ENCODE results near the gene FEM1B.
"Not testable (repeated sequence)": the region's sequence is repeated elsewhere in the genome, so short reads cannot be mapped to it uniquely, and the experiment has no call there.

Gene FEM1B

DNA sequence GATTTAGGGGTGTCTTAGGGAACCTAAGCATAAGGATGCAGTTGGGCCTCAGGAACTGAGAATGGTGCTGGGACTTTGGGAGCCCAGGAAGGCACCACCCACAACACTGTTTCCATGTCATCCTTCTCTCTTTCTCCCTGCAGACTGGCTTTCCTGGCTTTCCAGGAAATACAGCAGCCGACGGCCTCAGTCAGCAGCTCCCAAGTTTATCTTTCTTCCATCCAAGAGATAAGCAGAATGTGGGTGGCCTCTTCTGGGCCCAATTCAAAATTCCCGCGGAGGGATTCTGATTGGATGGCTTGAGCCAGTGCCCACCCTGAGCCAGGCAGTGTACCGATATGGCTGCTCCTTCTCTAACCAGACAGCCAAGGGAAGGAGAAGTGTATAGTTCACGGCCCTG is 43.5 kb upstream of the FEM1B start:
- Histone ChIP-seq H3K9me3 (ENCODE audit: control insufficient read depth in 1 of 2, low read length in 2 of 2) (no peaks in the 10 kb centered on the region), H3K4me3 (ENCODE audit: low read depth in 1 of 2, low read length in 2 of 2) (no peak overlapping the region), H3K27me3 (ENCODE audit: control insufficient read depth in 1 of 2, insufficient read depth in 2 of 2, low read length in 2 of 2) (no peaks in the 10 kb centered on the region), H3K36me3 (ENCODE audit: control insufficient read depth in 1 of 2, insufficient read depth in 2 of 2, low read length in 2 of 2) (no peaks in the 10 kb centered on the region), H3K9ac (ENCODE audit: low read depth in 1 of 2, low read length in 2 of 2) (peak overlapping the region in 1 of 2 donors; percentile 19), H3K4me1 (ENCODE audit: control insufficient read depth in 1 of 2, insufficient read depth in 2 of 2, low read length in 2 of 2) (peaks cover 11 to 14% of the 10 kb centered on the region in 2 donors), H3K27ac (ENCODE audit: low read depth, low read length) (no peak overlapping the region)

DNA sequence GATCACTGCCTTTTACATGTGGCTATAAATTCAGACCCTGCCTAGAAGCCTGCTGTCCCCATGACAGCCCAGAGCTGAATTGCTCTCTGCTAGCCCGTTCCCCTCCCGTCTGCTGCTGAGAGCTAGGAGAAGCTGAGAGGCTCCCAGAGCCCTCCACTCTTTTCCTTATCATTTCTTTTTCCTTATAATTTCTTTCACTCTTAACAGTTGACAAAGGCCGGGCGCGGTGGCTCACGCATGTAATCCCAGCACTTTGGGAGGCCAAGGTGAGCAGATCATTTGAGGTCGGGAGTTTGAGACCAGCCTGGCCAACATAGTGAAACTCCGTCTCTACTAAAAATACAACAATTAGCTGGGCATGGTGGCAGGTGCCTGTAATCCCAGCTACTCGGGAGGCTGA is 43.0 kb upstream of the FEM1B start:
- H3K36me3 ChIP-seq (ENCODE audit: control insufficient read depth in 1 of 2, insufficient read depth in 2 of 2, low read length in 2 of 2); H3K27ac ChIP-seq (ENCODE audit: low read depth, low read length); H3K4me3 ChIP-seq (ENCODE audit: low read depth in 1 of 2, low read length in 2 of 2); H3K9me3 ChIP-seq (ENCODE audit: control insufficient read depth in 1 of 2, low read length in 2 of 2); H3K27me3 ChIP-seq (ENCODE audit: control insufficient read depth in 1 of 2, insufficient read depth in 2 of 2, low read length in 2 of 2); H3K9ac ChIP-seq (ENCODE audit: low read depth in 1 of 2, low read length in 2 of 2): not testable (repeated sequence)
- H3K4me1 ChIP-seq (ENCODE audit: control insufficient read depth in 1 of 2, insufficient read depth in 2 of 2, low read length in 2 of 2) = peaks cover 11 to 14% of the 10 kb centered on the region in 2 donors

DNA sequence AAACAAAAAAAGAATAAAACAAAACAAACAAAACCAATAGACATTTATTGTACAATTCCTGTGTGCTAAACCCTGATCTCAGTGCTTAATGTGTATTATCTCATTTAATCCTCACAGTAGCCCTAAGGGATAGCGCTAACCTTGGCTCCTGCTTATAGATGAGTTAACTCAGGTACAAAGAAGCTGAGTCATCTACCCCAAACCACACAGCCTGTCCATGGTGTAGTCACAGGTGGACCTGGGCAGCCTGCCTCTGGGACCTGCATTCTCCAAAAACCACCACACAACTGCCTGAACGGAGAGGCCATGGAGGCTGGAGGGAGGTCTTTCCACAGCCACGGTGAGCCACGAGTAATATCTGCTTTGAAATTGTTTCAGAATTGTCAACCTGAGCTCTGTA is 42.5 kb upstream of the FEM1B start:
- H3K4me3 ChIP-seq (ENCODE audit: low read depth in 1 of 2, low read length in 2 of 2) = no peak overlapping the region
- H3K9me3 ChIP-seq (ENCODE audit: control insufficient read depth in 1 of 2, low read length in 2 of 2) = no peaks in the 10 kb centered on the region
- H3K36me3 ChIP-seq (ENCODE audit: control insufficient read depth in 1 of 2, insufficient read depth in 2 of 2, low read length in 2 of 2) = no peaks in the 10 kb centered on the region
- no peaks in the 10 kb centered on the region for H3K27me3 ChIP-seq (ENCODE audit: control insufficient read depth in 1 of 2, insufficient read depth in 2 of 2, low read length in 2 of 2)
- H3K9ac ChIP-seq (ENCODE audit: low read depth in 1 of 2, low read length in 2 of 2) = no peak overlapping the region
- H3K4me1 ChIP-seq (ENCODE audit: control insufficient read depth in 1 of 2, insufficient read depth in 2 of 2, low read length in 2 of 2) = peaks cover 7 to 12% of the 10 kb centered on the region in 2 donors
- no peak overlapping the region for H3K27ac ChIP-seq (ENCODE audit: low read depth, low read length)

DNA sequence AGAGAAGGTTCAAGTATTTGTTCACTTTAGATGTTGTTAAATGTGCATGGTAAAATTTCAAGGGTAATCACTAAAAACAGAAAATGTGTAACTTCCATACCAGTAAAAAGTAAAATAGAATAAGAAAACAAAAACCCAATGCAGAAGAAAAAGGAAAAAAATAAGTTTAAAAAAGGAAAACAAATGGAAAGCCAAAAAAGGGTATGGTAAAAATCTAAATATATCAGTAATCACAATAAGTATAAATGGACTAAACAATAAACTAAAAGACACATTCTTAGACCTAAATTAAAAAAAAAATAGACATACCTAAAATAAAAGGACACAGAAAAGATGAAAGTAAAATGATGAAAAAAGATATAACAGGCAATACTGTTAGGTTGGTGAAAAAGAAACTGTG is 38.5 kb upstream of the FEM1B start:
- Histone ChIP-seq H3K9me3 (ENCODE audit: control insufficient read depth in 1 of 2, low read length in 2 of 2) (peaks cover 0 to under 1% of the 10 kb centered on the region in 2 donors), H3K36me3 (ENCODE audit: control insufficient read depth in 1 of 2, insufficient read depth in 2 of 2, low read length in 2 of 2) (no peaks in the 10 kb centered on the region), H3K27me3 (ENCODE audit: control insufficient read depth in 1 of 2, insufficient read depth in 2 of 2, low read length in 2 of 2) (no peaks in the 10 kb centered on the region), H3K4me3 (ENCODE audit: low read depth in 1 of 2, low read length in 2 of 2) (no peak overlapping the region), H3K4me1 (ENCODE audit: control insufficient read depth in 1 of 2, insufficient read depth in 2 of 2, low read length in 2 of 2) (peaks cover 0 to under 1% of the 10 kb centered on the region in 2 donors), H3K9ac (ENCODE audit: low read depth in 1 of 2, low read length in 2 of 2) (no peak overlapping the region), H3K27ac (ENCODE audit: low read depth, low read length) (no peak overlapping the region)

DNA sequence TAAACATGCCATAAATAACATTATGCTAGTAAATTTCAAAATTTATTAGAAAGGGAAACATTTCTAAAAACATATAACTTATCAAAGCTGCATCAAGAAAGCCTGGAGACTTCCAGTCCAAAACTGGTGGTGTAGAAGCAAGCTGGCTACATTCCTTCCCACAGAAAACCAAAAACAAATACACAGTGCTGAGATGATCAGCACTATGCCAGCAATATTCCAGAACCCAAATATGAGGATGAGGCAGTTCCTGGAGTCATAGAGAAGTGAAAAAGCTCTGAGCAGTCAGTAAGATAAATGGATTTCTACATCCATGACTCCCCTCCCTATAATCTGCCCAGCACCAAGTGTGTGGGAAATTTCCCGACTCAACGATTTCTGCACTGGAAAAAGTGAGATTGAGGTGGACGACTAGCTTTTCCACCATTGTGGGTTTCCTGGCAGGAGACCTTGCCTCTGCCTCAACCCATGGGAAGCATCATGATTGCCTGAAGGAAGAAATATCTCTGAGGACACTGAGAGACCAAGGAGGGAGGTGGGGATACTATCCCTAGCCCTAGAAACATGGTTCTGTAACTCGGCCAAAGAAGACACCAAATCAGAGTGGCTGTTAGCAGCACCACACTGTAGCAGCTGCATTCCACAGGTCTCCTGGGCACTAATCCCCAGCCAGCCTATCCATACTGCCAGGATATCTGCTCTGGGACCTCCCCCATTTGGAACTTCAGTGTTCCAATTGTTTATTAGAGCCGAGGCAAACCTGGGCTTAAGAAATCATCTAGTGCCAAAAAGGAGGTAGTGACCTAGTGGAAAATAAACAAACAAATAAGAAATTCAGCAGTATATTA is 36.2 kb upstream of the FEM1B start:
- H3K9ac ChIP-seq (ENCODE audit: low read depth in 1 of 2, low read length in 2 of 2) = no peak overlapping the region
- H3K4me1 ChIP-seq (ENCODE audit: control insufficient read depth in 1 of 2, insufficient read depth in 2 of 2, low read length in 2 of 2) = no peaks in the 10 kb centered on the region
- no peak overlapping the region for H3K4me3 ChIP-seq (ENCODE audit: low read depth in 1 of 2, low read length in 2 of 2)
- no peaks in the 10 kb centered on the region for H3K27me3 ChIP-seq (ENCODE audit: control insufficient read depth in 1 of 2, insufficient read depth in 2 of 2, low read length in 2 of 2)
- H3K36me3 ChIP-seq (ENCODE audit: control insufficient read depth in 1 of 2, insufficient read depth in 2 of 2, low read length in 2 of 2) = no peaks in the 10 kb centered on the region
- no peak overlapping the region for H3K27ac ChIP-seq (ENCODE audit: low read depth, low read length)
- peaks cover 0 to 9% of the 10 kb centered on the region in 2 donors for H3K9me3 ChIP-seq (ENCODE audit: control insufficient read depth in 1 of 2, low read length in 2 of 2)

DNA sequence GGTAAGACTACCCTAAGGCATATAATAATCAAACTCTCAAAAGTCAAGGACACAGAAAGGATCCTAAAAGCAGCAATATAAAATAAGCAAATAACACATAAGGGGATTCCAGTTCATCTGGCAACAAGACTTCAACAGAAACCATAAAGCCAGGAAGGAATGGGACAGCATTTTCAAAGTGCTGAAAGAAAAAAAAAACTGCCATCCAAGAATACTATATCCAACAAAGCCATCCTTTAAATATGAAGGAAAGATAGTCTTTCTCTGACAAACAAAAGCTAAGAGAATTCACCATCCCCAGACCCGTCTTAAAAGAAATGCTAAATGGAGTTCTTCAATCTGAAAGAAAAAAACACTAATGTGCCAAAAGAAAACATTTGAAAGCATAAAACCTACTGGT is 33.3 kb upstream of the FEM1B start:
- Histone ChIP-seq H3K9me3 (ENCODE audit: control insufficient read depth in 1 of 2, low read length in 2 of 2) (peaks cover 0 to 9% of the 10 kb centered on the region in 2 donors), H3K4me3 (ENCODE audit: low read depth in 1 of 2, low read length in 2 of 2) (no peak overlapping the region), H3K4me1 (ENCODE audit: control insufficient read depth in 1 of 2, insufficient read depth in 2 of 2, low read length in 2 of 2) (no peaks in the 10 kb centered on the region), H3K27me3 (ENCODE audit: control insufficient read depth in 1 of 2, insufficient read depth in 2 of 2, low read length in 2 of 2) (no peaks in the 10 kb centered on the region), H3K36me3 (ENCODE audit: control insufficient read depth in 1 of 2, insufficient read depth in 2 of 2, low read length in 2 of 2) (no peaks in the 10 kb centered on the region), H3K9ac (ENCODE audit: low read depth in 1 of 2, low read length in 2 of 2) (no peak overlapping the region), H3K27ac (ENCODE audit: low read depth, low read length) (no peak overlapping the region)

DNA sequence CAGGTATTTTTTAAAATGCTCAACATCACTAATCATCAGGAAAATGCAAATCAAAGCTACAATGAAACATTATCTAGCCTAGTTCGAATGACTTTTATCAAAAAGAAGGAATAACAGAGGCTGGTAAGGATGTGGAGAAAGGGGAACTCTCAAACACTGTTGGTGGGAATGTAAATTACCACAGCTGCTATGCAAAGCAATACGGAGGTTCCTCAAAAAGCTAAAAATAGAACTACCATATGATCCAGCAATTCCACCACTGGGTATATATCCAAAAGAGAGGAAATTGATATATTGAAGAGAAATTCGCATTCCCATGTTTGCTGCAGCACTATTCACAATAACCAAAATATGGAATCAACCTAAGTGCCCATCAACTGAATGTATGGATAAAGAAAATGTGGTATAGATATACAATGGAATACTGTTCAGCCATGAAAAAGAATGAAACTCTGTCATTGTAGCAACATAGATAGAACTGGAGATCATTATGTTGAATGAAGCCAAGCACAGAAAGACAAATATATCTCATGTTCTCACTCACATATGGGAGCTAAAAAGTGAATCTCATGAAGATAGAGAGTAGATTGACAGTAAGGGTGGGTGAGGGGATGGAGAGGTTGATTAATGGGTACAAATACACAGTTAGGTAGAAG is 28.4 kb upstream of the FEM1B start:
- H3K9ac ChIP-seq (ENCODE audit: low read depth in 1 of 2, low read length in 2 of 2) = no peak overlapping the region
- no peak overlapping the region for H3K27ac ChIP-seq (ENCODE audit: low read depth, low read length)
- peaks cover 0 to 6% of the 10 kb centered on the region in 2 donors for H3K9me3 ChIP-seq (ENCODE audit: control insufficient read depth in 1 of 2, low read length in 2 of 2)
- no peaks in the 10 kb centered on the region for H3K36me3 ChIP-seq (ENCODE audit: control insufficient read depth in 1 of 2, insufficient read depth in 2 of 2, low read length in 2 of 2)
- no peaks in the 10 kb centered on the region for H3K27me3 ChIP-seq (ENCODE audit: control insufficient read depth in 1 of 2, insufficient read depth in 2 of 2, low read length in 2 of 2)
- H3K4me3 ChIP-seq (ENCODE audit: low read depth in 1 of 2, low read length in 2 of 2) = no peak overlapping the region
- no peaks in the 10 kb centered on the region for H3K4me1 ChIP-seq (ENCODE audit: control insufficient read depth in 1 of 2, insufficient read depth in 2 of 2, low read length in 2 of 2)

DNA sequence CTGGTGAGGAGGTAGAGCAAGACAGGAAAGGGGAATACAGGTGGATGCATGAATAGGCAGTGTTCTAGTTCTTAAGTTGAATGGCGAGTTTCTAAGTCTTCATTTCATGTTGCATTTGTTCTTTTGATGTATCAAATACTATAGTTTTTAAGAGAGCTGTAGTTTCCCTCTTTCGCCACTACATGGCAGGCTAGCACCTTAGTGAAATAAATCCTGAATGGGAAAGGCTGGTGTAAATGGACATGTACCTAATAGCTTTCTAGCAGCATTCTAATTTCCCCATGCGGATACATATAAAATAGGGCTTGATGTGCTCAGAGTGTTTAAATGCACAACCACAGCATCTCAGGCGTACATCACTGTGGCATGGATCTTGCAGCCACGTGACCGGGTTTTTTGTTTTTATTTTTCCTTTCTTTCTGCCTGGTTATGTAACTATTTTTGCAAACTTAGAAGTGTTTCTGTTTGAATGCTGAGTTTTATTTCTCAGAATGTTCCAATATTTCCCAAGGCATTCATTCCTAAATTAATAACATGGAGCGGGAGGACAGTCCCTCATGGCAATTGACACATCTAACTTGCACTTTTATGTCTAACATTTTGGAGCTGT is 24.5 kb upstream of the FEM1B start:
- Histone ChIP-seq H3K27ac (ENCODE audit: low read depth, low read length) (no peak overlapping the region), H3K4me3 (ENCODE audit: low read depth in 1 of 2, low read length in 2 of 2) (no peak overlapping the region), H3K4me1 (ENCODE audit: control insufficient read depth in 1 of 2, insufficient read depth in 2 of 2, low read length in 2 of 2) (no peaks in the 10 kb centered on the region), H3K9me3 (ENCODE audit: control insufficient read depth in 1 of 2, low read length in 2 of 2) (no peaks in the 10 kb centered on the region), H3K9ac (ENCODE audit: low read depth in 1 of 2, low read length in 2 of 2) (no peak overlapping the region), H3K27me3 (ENCODE audit: control insufficient read depth in 1 of 2, insufficient read depth in 2 of 2, low read length in 2 of 2) (no peaks in the 10 kb centered on the region), H3K36me3 (ENCODE audit: control insufficient read depth in 1 of 2, insufficient read depth in 2 of 2, low read length in 2 of 2) (no peaks in the 10 kb centered on the region)

DNA sequence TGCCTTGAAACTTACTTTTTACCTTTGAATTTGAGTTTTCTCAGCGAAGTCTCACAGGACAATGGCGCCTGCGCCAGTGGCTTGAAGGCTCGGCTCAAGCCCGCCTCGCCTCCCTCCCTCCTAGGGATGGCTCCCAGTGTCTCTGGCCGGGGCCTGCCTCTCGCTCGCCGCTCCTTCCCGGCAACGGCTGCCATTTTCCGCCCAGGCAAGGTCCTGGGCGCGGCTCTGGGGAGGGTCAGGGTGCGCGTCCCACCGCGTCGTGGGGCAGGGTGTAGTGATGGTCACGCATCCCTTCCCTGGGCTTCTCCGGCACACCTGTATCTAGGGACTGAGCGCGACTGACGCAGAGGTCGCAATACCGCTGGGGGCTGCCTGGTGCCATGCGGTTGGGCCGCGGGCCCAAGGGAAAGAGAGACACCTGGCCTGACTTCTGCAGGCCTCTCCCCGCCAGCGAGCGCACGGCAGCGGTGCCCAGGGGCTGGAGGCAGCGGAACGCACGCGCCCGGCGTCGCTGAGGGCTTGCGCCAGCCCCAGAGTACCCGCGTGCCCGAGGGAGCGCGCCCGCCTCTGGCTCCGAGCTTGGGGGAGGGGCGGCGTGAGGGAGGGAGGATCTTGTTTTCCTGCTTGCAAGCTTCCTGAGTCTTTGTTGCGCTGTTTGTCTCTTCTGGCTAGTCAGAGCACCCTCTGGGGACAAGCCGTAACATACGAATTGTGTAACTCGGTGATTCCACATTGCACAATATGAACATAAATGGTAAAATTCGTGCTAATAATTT is 20.7 kb upstream of the FEM1B start:
- Histone ChIP-seq H3K4me3 (ENCODE audit: low read depth in 1 of 2, low read length in 2 of 2) (peak overlapping the region; percentile 76 to 77), H3K9me3 (ENCODE audit: control insufficient read depth in 1 of 2, low read length in 2 of 2) (no peaks in the 10 kb centered on the region), H3K27me3 (ENCODE audit: control insufficient read depth in 1 of 2, insufficient read depth in 2 of 2, low read length in 2 of 2) (no peaks in the 10 kb centered on the region), H3K27ac (ENCODE audit: low read depth, low read length) (peak overlapping the region; percentile 62), H3K36me3 (ENCODE audit: control insufficient read depth in 1 of 2, insufficient read depth in 2 of 2, low read length in 2 of 2) (no peaks in the 10 kb centered on the region), H3K9ac (ENCODE audit: low read depth in 1 of 2, low read length in 2 of 2) (peak overlapping the region; percentile 59), H3K4me1 (ENCODE audit: control insufficient read depth in 1 of 2, insufficient read depth in 2 of 2, low read length in 2 of 2) (no peaks in the 10 kb centered on the region)

DNA sequence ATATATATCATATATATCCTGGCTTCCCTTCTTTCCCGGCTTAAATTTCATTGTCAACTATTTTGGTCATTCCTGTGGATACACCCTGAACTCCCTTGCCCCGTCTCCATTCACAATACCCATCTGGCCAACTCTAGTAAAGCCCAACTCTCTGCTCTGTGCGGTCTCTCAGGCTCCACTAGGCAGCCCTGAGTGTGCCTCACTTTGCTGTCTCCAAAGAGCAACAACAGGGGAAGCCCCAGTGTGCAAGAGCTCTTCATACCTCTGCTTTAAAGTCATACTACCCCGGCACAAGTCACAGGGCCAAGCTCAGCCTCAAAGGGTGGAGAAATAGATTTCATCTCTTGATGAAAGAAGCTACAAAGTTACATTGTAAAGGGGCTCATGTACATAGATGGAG is 18.9 kb upstream of the FEM1B start:
- H3K9ac ChIP-seq (ENCODE audit: low read depth in 1 of 2, low read length in 2 of 2) = no peak overlapping the region
- no peaks in the 10 kb centered on the region for H3K4me1 ChIP-seq (ENCODE audit: control insufficient read depth in 1 of 2, insufficient read depth in 2 of 2, low read length in 2 of 2)
- H3K4me3 ChIP-seq (ENCODE audit: low read depth in 1 of 2, low read length in 2 of 2) = no peak overlapping the region
- H3K9me3 ChIP-seq (ENCODE audit: control insufficient read depth in 1 of 2, low read length in 2 of 2) = no peaks in the 10 kb centered on the region
- H3K27ac ChIP-seq (ENCODE audit: low read depth, low read length) = no peak overlapping the region
- H3K27me3 ChIP-seq (ENCODE audit: control insufficient read depth in 1 of 2, insufficient read depth in 2 of 2, low read length in 2 of 2) = no peaks in the 10 kb centered on the region
- H3K36me3 ChIP-seq (ENCODE audit: control insufficient read depth in 1 of 2, insufficient read depth in 2 of 2, low read length in 2 of 2) = no peaks in the 10 kb centered on the region

Data from duodenal mucosa (tissue), 2 donors.